Fibroblast of skin of left biceps (primary cell): ENCODE data around the gene RHOJ.
A peak's percentile ranks its signal among the peaks of the same experiment; 100 is the strongest.

ENCODE experiments used
- DNase-seq, 2 experiments: peaks; one replicate each; pipeline ENCODE4 v3.0.0-alpha.2; 2013; ENCODE audit warnings: low read depth in 2 of 2

The RHOJ gene

DNA sequence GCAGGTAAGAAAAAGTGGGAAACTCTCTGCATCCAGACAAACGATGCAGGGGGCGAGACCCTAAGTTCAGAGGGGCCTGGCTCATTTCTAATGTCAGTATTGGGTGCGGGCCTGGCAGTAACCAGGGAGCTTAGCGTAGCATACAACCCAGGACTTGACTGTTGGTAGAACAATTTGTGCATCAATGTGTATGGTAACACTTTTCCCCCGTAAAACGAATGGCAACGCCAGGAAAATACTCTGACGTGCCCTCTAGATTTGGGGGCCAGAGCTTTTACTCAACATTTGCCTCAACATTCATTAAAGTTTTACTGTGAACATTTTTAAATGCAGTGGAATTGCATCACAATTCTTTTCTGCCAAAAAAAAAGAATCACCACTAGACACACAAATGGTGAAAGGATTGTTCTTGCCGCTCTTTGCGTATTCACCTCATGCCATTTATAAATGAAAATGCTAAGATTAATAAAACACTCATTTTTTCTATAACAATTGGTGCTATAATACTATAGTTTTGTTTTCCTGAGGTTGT lies 867 bp downstream of the RHOJ start:
- no peak for DNase-seq

DNA sequence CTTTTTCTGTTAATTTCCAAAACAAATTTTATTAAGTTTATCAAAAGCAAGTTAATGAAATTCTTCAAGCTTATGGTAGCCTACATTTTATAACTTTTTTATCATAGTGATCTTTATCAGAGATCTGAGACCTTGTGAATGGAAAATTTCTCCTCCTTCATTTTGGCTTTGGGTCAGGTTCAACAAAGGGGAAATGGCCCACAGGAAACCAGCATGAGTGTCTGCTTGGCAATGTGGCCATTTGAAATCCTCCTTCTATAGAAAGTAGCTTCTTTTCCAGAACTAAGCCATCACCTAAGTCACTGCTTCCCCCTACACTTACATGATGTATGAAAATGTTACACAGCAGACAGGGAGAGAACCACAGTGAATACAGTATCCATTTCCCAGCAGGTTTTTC lies 1.6 kb downstream of the RHOJ start:
- no peak for DNase-seq

DNA sequence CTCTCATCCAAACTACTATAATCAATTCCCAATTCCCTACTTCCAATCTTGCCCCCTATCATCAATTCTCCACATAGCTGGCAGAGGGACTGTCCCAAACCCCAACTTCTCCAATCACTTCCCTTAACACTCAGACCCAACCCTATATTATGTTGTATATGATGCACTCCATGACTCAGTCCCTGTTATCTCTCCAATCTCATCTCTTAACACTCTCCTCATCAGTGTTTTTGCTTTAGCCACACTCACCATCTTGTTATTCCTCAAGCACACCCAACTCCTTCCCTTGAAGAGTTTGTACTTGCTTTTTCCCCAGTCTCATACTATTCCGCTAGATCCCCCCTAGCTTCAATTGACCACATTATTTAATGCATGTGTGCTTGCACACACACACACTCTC lies 4.9 kb downstream of the RHOJ start:
- no peak for DNase-seq

DNA sequence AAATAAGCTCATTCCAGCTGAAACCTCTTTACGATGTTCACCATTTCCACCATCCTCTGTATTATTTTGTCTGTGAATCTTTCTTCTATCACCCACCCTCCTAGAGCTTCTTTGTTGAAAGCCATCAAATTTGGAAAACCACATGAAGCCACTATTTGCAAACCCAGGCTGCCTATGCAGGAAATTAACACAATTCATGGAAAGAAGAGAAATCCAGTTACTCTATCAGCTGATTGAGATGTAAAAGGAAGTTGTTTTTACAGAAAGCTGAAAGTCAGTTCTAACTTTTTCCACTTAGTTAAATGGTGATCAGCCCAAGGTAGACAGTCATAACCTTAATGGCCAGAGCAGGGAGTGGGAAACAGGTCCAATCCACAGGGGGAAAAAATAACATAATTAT lies 6.6 kb downstream of the RHOJ start:
- no peak for DNase-seq

DNA sequence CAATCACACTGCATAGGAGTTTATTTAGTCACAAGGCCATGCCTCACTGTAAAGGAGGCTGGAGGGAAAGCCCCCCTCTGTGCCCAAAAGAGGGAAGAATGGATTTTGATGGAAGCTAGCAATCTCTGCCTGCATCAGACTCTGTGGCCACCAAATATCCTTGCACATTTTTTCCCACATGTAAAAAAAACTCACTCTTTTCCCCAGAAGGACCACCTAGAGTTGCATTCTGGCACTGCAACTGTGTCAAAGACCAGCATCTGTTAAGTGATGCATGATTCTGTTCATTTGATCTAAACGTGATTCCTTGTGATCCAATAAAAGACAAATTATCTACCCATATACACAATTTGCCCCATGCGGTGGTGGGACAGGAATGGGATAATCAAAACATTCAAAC lies 8.0 kb downstream of the RHOJ start:
- no peak for DNase-seq

DNA sequence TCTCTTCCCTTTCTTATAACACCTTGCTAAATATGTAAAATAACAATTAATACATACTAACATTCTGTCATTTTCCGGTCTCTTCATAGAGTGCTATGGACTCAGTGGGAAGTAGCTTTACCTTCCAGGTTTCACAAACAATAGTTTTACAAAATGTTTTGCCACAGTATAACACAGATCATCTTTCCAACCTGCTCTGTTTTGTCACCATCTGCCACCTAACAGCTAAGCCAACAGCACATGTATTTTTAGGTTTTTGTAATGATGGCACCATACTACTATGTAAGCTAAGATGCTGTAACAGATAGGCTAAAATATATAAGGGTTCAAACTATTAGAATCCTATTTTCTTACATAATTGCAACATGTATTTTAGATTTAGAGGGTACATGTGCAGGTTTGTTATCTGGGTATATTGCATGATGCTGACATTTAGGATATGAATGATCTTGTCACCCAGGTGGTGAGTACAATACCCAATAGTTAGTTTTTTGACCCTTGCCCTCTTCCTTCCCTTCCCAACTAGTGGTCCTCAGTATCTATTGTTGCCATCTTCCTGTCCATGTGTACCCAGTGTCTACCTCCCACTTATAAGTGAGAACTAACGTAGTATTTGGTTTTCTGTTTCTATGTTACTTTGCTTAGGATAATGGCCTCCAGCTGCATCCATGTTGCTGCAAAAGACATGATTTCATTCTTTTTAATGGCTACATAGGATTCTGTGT lies 8.7 kb downstream of the RHOJ start:
- no peak for DNase-seq

DNA sequence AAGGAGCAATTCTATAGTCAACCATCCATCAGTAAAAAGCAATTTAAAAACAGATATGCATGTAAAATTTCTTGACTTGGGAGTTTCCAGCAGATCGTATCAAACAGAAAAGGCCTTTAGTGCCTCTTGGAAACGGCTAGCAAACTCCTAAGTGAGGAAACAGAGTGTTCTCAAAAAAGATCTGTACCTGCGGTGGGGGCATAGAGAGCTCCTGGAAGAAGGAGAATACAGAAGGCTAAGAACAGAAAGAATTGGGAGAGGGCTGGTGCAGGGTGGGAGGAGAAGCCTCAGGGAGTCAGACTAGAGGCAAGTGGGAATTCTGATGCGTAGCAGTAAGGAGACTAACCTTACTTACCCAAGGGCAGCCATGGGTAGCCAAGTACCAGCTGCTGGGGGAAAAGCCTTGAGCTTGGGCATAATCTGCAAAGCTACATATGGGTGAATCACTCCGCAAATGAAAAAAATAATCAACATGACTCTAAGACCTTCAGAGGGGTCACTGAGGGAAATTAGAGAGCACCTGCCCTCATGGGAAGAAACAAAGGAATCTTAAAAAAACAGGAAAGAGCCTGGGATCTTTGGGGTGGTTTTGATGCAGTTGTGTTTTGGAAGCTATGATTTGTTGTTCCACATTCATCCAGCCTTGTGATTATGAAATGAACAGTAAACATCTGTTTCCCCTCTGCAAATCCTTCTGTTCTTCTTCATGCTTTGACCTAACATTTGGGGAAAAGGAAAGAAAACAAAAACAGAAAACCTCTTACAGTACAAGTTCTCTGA lies 10.4 kb downstream of the RHOJ start:
- DNase-seq: no peak

DNA sequence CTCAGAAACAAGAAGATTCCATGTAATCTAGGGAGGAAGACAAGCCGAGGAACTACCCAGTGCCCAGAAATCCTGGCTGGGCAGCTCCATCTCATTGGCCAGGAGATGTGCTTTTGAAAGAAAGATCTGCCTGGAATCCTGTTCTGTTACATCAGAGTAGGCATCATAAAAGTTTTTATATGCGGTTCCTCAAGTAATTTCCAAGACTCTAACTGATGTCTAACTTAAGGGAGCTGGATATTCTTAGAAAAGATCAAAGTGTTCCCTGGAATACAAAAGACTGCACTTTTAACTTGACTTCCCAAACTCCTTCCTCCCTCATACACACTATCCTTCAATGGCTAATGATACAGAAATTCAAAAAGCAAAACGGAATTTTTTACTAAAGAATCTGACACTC lies 16.3 kb downstream of the RHOJ start:
- no peak for DNase-seq

DNA sequence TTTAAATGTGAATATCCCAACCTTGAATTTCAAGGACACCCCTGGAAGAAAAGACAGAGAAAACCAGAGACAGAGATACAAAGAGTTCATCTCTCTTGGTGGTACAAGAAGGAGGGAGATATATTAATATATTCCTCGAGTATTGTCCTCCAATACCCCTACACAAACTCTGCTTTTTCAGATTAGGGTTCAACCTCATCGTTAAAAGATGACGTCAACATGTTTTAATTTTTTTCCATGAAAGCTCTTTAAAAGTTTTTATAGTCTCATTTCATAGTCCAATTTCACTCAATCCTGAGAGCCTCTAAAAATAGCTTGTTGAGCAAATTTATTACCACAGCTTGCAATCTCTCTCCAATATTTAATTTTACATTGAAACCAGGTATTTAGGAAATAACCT lies 19.4 kb downstream of the RHOJ start:
- no peak for DNase-seq

DNA sequence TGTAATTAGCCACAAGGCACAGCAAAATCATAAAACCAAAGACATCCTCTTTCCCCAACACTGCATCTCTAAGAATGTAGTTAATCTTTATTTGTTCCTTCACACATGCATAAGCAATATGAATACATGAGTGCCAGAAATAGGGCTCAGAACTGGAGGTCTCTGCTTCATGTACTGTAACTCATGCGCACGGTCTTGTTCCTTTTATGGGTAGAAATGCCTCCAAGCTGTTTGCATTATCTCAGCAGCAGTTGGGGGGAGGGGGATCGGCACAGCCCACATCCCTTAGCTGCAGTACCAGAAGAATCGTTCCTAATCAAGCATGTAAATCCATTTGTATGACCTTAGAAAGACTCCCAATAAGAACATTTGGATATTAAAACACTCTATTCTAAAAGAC lies 20.0 kb downstream of the RHOJ start:
- no peak for DNase-seq

DNA sequence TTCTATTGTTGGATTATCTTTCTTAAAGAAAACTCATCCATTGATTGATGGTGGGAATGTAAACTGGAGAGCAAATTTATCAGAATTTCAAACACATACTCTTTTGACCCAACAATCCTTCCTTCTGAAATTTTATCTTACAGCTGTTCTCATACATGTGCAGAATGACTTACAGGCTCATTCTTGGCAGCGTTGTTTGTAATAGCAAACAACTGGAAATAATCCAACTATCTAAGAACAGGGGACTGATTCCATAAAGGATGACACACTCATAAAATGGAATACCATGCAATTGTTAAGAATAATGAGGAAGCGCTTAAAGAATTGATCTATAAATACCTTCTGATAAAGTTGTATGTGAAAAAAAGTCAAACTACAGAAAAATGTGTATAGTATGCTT lies 24.0 kb downstream of the RHOJ start:
- DNase-seq: no peak

DNA sequence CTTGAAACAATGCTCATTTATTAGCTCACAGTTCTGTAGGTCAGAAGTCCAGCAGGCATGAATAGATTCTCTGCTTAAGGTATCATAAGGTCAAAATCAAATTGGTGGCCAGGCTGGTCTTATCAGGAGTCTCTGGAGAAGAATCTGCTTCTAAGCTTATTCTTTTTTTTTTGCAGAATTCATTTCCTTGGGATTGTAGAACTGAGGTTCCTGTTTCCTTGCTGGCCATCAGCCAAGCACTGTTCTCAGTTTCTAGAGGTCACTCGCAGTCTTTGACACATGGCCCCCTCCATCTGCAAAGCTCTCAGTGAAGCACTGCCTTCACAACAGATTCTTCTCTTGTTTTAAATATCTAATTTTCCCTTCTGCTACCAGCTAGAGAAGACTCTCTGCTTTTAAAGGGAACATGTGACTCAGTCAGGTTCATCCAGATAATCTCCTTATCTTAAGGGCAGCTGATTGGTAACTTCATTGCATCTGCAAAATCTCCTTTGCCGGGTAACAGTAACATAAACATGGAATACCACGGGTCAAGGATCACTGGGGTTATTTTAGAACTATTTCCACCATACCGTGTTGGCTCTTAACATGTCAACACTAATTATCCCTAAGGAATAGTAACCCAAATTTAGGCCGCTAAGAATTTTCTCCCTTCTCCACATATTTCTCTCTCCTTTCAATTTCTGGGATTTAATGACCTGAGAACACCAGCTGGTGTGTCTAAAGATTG lies 25.3 kb downstream of the RHOJ start:
- DNase-seq: no peak

DNA sequence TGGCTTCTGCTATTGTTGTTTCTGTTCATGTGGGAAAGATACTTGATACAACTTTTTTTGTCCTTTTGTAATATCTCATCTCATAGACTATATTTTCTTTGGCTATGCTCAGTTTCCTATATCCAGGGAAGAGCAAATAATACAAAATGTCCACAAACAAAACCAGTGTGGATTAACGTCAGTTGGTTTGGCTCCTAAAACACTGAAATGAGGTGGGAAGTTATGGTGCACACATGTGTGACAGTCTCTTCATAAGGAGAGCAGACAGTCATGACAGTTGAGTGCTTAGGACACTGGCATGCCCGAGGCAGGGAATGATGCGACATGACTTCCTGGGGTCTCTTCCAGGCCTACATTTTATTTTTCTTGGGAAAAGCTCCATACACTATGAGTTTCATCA lies 27.5 kb downstream of the RHOJ start:
- DNase-seq: no peak

DNA sequence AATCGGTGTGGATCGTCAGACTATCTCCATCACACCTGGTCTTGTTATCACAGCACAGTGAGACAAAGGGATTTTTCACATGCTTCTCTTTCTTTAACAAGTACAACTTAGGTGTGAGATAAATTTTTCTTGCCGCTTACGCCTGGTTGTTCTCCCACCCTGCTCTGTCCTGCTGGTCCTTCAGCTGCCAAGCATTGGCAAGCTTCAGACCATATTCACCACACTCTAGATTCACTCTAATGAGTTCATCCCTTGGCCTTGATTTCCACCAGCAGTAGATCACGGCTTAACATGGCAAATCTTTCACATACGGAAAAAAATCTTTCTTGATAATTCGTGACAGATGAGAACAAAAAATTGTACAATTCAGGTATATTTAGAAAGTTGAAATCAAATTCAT lies 33.5 kb downstream of the RHOJ start:
- no peak for DNase-seq

DNA sequence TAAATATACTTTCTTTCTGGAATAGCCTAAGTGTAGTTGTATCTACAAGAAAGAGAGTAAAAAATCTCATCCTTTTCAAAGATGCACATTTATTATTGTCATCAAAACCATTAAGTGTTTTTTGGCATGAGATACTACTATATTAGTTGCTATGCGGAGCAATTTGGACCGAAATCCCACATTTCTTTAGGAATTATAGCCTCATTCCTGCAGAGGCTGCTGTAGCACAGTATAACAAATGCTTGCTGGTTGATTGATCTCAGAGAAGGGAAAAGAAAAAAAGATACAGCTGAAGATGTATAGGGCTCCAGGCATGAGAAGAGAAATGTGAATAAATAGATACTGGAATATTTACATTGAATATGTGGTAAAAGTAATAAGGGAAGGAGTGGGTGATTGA lies 36.0 kb downstream of the RHOJ start:
- DNase-seq: no peak

DNA sequence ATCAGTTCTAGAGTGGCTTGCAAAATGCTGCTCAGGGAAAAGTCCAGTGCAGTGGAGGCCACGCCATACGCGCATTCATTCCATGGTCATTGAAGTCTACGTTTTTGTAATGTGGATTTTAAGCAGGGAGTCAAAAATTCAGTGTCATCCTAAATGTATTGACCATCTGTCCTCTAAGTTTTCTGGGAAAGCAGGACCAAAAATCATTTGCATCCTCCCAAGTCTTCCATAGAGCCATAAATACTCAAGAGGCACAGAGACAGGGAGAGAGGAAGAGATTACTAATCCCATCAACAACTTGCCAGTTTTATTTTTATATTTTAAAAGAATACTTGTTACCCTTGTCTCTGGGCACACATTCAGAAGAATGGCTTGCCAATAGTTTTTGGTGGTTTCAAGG lies 36.9 kb downstream of the RHOJ start:
- no peak for DNase-seq

DNA sequence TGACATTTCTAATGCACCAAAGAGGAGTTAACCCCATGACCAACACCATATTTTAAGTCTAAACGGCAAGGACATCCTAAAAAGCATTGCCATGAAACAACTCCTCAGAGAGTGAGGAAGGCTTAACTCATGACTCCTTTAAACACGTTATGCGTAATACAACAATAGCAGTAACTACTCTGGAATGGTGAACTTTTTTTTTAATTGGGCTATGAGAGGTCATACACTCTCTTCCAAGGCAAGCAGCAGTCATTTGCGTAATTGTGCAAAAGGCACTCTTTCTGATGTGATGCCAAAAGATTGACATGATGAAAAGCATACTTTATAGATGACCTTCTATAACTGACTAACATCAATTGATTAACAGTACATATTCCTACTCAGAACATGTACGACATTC lies 39.4 kb downstream of the RHOJ start:
- DNase-seq: no peak

DNA sequence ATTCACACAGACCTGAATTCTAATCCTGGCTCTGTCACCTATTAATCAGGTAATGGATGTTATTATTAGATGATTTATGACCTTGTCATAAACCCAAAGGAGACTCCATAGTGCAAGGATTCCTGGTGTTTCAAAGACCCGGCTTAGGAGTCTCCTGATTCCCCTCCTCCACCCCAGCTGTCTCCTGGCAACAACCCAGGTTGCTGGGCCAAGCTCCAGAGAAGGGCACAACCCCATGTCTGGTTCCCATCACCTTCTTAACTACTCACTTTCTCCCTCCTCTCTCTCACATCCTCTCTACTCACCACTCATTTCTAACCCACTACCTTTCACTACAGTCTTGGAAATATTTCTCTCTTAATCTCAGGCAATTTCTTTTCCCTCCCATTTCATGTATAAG lies 41.6 kb downstream of the RHOJ start:
- no peak for DNase-seq

DNA sequence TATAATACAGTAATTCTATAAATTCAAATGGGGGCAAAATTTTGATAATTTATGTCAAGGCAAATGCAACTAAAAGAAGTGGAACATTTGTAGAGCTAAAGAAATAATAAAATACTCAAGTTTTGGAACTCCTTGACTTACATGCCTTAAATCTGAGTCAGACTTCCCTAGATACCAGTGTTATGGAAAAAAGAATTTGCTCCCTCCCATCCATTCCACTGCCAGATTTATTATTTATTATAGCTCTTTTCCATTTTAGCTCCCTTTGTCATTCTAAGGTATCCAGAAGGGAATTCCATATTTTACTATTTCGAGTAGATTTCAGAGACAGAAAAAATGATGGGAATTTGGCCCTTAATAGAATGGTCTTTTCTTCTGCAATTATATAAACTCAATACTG lies 44.0 kb downstream of the RHOJ start:
- peak; percentile 59 to 68 for DNase-seq

DNA sequence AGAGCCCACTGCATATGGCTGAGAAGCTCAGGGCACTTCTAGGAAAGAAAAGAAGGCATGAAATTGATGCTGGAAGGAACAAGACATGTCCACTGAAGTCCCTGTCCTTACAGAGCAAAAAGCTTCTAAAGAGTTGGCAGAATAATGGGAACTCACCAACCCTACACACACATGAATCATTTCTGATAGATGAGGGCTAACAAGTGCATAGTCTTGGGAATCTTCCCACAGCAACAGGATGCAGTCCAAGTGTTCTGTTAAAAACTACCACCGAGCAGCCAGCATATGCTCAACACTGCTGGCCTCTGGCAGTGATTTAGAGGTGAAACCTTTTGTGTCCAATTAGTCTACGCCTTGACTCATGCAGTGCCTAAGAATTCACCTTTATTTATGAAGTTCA lies 44.8 kb downstream of the RHOJ start:
- DNase-seq: peak in 1 of 2 experiments; percentile 13

DNA sequence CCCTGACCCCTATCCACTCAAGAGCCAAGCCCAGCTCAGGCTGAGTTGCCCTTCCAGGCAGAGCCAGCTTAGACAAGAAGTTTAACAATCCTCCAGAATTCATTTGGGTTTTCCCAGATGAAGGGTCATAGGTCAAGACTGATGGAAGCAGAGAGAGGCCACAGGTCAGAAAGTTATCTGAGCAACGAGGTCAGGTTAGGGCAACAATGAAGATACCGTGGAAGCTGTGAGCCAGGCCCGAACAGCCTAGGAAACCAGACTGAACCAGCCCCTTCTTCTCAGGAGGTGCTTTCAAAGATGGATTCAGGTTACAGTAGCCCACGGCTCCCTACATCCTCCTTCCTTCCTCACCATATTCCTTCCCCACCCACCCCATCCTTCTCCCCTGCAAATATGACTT lies 53.1 kb downstream of the RHOJ start:
- DNase-seq: no peak

DNA sequence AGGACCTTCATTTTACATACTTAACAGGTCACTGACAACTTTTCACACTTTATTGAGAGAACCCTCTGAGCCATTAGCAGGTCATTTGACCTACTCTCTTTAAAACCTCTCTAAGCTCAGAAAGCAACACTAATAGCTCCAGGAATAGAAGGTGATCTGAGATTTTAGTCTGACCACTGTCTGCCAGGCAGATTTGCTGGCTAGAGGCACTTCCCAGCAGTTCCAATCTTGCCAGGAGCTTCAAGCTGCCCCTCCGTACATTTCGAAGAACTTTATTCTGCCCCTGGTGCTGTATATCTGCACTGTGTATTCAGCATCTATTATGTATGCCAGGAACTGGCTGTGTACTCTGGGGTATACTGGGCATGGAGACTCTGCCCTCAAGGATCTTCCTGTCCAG lies 58.2 kb downstream of the RHOJ start:
- no peak for DNase-seq

DNA sequence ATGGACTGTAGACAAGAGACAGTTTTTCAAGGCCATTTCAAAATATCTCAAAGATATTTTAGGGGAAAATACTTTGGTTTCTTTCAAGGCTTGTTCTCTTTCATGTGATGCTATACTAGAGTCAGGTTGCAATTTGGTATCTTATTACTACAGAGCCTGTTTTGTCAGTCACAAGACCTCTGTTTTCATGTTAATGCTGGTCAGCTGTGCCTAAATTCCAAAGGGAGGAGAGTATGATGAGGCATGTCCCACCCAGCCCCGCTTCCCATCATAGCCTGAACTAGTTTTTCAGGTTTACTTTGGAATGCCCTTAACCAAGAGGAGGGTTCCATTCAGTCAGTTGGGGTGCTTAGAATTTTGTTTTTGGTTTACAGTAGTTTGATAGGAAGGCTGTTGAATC lies 61.9 kb downstream of the RHOJ start:
- no peak for DNase-seq
